TTC549 (cell line): Measurements from ENCODE around the gene CTU1.

Source experiments
- FAIRE-seq: peaks from 2 replicates; lab custom pipeline; 2012; peaks lifted over from hg19 to GRCh38; lab: Jason Lieb, UNC

The CTU1 gene

DNA sequence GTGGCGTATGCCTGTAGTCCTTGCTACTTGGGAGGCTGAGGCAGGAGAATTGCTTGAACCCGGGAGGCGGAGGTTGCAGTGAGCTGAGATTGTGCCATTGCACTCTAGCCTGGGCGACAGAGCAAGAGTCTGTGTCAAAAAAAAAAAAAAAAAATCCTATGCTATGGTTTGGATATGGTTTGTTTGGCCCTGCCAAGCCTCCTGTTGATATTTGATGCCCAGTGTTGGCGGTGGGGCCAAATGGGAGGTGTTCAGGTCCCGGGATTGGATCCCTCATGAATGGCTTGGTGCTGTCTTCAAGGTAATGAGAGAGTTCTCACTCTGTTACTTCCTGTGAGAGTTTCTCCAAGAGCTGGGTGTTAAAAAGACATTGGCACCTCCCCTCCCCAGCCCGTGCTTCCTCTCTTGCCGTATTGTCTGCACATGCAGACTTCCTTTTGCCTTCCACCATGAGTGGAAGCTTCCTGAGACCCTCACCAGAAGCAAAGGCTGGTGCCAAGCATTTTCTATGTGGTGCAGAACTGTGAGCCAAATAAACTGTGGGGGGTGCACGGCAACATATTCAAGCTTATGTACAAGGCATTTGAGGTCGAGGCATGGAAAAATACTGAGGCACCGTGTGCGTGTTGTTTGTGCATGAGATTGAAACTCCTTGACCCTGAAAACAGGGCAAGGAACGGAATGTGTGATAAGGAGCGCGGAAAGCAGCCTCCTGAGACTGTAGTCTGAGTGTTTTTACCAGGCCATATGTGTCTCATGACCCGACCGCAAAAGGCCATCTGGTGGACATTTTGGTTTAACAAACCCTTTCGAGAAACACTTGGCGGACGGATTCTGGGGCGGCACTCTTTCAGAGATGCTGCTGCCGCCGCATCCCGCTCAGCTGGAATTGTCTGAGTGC lies 23.8 kb upstream of the CTU1 start:
- FAIRE-seq: peak; percentile 79

DNA sequence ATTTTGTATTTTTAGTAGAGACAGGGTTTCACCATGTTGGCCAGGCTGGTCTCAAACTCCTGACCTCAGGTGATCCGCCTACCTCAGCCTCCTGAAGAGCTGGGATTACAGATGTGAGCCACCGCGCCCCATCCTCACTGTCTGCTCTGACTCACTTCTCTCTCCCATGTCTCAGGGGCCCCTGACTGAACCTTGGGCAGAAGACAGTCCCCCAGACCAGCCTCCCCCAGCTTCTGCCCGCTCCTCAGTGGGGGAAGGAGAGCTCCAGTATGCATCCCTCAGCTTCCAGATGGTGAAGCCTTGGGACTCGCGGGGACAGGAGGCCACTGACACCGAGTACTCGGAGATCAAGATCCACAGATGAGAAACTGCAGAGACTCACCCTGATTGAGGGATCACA lies 21.5 kb upstream of the CTU1 start:
- FAIRE-seq: no peak

- no peak for FAIRE-seq
Observed at GRCh38 chr19:51128227-51128626, 20.0 kb upstream of the CTU1 start.

GRCh38 chr19:51127755-51128154 lies 19.5 kb upstream of the CTU1 start:
- no peak for FAIRE-seq

GRCh38 chr19:51127032-51127431 lies 18.8 kb upstream of the CTU1 start:
- FAIRE-seq: no peak

- no peak for FAIRE-seq
Observed at GRCh38 chr19:51125421-51126075, 17.3 kb upstream of the CTU1 start.

DNA sequence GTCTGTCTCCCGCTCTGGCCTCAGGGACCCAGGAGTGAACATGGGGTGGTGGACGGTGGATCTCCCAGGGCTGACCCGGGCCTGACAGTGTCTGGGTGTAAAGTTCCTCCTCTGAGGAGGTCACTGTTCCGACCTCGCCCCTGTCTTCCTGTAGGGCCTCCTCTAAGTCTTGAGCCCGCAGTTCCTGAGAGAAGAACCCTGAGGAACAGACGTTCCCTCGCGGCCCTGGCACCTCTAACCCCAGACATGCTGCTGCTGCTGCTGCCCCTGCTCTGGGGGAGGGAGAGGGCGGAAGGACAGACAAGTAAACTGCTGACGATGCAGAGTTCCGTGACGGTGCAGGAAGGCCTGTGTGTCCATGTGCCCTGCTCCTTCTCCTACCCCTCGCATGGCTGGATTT lies 16.5 kb upstream of the CTU1 start, which contains the start of gene SIGLEC9:
SIGLEC9 (plus strand) TSS at position 178 of the 400 bp plus-strand sequence; CDS start at position 247, 69 bp downstream.
- FAIRE-seq: no peak

- FAIRE-seq: no peak
Observed at GRCh38 chr19:51124216-51124615, 16.0 kb upstream of the CTU1 start.

DNA sequence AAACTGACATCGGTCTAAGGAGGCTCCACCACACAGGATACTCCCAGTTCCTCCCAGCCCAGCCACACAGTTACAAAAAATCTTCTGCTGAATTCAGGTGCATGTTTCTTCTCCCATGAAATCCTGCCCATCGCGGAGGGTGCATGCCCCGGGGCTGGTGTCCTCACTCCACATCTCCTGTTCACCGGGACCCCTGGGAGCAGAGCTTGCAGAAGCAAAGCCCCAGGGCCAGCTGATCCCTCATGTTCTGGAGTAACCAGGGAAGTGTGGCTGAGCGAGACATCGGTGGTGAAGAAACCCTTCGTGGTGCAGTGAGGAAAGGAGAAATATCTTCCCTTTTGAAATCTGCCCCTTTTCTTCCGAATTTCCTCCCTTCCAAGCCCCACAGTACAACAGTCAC lies 15.6 kb upstream of the CTU1 start:
- FAIRE-seq: no peak

GRCh38 chr19:51123381-51123800 lies 15.2 kb upstream of the CTU1 start:
- FAIRE-seq: no peak

DNA sequence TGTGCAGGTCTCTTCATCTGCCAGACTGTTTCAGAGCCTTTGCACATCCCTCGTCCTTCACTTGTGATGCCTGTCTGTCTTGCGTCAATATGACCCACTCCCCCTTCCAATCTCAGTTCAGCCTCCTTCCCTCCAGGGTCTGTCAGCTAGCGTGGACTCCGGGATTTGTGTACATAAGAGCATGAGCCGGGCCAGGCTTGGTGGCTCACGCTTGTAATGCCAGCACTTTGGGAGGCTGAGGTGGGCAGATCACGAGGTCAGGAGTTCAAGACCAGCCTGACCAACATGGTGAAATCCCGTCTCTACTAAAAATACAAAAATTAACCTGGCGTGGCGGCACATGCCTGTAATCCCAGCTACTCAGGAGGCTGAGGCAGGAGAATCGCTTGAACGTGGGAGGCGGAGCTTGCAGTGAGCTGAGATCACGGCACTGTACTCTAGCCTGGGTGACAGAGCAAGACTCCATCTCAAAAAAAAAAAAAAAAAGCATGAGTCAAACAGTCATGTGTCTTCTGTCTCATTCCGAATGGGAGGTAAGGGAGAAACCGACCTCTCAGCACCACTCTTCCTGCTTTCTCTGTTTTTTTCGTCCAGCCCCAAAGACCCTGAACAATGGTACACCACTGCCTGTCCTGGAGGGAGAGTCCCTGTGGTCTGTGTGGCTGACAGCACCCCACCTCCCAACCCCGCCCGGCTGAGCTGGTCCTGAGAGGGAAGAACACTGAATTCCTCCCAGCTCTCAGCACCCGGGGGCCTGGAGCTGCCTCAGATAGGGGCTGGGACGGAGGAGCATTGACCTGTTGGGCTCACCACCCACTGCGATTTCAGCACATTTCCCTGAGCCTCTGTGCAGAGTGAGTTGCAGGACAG lies 14.1 kb upstream of the CTU1 start:
- no peak for FAIRE-seq

- no peak for FAIRE-seq
Observed at GRCh38 chr19:51121257-51121656, 13.0 kb upstream of the CTU1 start.

DNA sequence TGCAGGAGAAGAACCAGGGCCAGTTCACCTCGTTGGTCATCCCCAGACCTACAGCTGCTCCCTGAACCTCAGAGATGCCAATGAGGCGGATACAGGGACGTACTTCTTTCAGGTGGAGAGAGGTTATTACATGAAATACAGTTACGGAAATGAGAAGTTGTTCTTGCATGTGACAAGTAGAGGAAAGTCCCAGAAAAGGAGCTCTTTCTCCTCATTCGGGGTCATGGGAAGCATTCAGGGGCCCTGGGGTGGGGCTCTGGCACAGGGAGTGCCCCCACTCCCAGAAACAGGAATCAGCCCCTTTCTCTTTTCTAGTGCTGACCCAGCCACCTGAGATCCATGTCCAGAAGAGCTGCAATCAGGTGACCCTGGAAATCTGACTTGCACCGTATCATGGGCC lies 12.0 kb upstream of the CTU1 start:
- no peak for FAIRE-seq

- no peak for FAIRE-seq
Observed at GRCh38 chr19:51119611-51120010, 11.4 kb upstream of the CTU1 start.

DNA sequence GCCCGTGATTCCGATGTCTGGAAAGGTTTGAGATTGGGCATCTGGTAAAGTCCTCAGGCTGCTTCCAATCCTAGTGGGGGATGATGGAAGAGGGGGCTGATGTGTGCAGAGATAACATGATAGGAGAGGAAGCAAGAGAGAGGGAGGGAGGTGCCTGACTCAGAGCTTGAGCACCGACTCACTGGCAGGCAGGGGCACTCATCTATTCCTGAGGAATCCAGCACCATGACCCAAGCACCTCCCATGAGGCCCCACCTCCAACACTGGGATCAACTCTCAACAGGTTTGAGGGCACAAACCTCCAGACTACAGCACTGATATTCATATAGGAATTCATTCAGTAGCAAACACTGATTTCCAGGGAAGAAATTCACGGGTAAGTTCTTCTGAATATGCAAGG lies 10.9 kb upstream of the CTU1 start:
- no peak for FAIRE-seq

DNA sequence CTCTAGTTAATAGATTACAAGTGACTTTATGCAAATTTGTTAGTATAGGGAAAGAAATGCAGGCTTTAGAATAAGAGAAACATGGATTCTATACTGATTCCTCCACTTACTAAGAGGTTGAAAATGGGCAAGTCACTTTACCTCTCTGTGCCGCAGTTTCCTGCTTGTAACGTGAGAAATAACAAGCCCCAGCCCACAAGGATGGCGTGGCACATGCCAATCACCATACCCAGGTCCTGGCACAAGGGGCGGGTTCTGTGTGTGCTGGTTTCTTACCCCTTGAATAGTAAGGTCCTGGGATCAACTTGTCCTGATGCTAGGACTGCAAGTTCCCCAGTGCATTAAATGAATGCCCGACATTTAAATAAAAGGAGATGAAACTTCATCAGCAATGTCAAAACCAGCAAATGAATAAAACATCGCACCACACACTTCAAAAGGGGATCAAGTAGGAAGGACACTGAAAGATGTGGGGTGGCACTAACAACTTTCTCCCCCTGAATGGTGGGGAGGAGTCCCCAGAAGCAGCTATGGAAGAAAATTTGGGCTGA lies 8.6 kb upstream of the CTU1 start:
- FAIRE-seq: no peak

DNA sequence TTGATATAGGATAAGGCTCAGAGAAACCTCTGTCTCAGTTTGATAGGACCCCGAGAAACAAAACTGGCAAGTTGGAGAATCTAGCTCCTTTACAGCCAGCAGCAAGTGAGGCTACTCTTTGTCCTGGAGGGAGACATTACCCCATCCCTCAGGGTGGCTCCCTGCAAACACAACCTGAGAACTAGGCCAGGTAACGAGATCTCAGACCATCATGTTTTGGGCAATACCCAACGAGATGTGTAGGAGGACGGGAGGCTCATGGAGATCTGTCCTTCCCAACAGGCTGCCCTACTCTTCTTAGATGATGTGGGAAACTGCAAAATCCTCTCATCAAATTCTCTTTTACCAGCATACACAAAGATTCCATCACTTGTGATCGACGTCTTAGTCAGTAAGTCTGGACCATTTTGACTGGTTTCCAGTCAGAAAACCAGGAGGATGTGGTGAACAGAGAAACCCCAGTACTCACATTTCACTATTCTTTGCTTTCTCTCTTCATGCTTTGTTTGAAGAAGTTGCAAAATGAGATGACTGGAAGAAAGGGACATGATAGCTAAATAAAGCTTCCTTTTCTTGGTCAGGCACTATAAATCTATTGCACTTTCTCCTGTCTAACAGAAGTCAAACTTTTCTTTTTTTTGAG lies 6.0 kb upstream of the CTU1 start:
- no peak for FAIRE-seq

GRCh38 chr19:51111606-51112005 lies 3.4 kb upstream of the CTU1 start:
- FAIRE-seq: no peak

GRCh38 chr19:51110666-51110971 lies 2.4 kb upstream of the CTU1 start:
- FAIRE-seq: no peak

- no peak for FAIRE-seq
Observed at GRCh38 chr19:51108805-51109146, 567 bp upstream of the CTU1 start.

- FAIRE-seq: no peak
Observed at GRCh38 chr19:51107406-51108065, 673 bp downstream of the CTU1 start.

DNA sequence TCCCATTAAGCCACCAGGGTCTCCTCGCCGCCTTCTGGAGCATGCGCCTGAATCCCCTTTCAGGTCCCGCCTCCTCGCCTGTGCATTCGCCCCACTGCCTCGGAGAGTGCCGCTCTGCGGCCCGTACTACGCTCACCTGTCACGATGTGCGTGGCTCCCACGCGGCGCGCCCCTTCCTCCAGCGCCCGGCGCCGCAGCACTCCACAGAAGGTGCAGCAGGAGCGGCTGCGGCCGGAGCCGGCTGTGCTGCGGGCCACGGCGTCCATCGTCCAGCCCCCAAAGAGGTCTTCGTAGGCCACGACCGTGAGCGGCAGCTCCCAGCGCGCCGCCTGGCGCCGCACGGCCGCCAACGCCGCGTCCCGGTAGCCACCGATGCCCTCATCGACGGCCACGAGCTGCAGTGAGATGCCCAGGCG lies 4.3 kb downstream of the CTU1 start:
- FAIRE-seq: no peak
